DMS153 (cell line): ENCODE measurements around the gene STXBP6.
"Not testable (repeated sequence)": the region's sequence is repeated elsewhere in the genome, so short reads cannot be mapped to it uniquely, and the experiment has no call there.

Experiments
- DNase-seq: peaks from one replicate; lab custom pipeline; 2025; lab: John Stamatoyannopoulos, UW

STXBP6 gene

DNA sequence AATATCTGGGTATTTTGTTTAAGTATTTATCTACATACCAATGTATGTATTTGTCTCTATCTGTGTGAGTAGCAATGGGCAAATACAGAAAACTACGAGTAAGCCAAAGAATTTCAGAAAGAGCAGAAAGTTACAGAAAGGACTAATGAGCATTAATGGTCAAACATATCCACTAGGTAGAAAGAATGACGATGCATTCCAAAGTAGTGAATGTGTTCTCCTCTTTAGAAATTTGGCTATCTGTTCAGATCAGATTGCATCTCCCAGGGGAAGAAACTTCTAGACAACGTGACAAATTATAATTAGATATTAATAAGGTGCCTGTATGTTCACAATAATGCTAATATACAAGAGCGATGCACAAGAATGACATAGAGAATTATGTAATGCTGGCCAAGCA is 221.5 kb downstream of the STXBP6 start:
- no peak for DNase-seq

DNA sequence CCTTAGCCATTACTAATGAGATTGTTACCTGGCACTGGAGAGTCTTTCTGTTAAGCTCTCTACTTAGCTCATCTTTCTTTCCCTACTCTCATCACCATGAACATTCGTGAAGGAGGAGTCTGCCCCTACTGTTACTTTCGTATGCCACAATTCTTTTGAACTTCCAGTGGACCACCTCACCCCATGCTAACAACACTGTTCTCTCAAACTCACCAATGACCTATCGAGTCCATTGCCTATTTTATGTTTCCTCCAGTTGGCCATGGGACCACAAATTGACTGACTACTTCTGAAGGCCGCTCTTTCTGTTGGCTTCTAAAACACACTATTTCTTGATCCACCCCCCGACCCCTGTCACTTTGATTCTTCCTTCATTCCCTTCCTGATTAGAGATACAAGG is 223.6 kb downstream of the STXBP6 start:
- no peak for DNase-seq

DNA sequence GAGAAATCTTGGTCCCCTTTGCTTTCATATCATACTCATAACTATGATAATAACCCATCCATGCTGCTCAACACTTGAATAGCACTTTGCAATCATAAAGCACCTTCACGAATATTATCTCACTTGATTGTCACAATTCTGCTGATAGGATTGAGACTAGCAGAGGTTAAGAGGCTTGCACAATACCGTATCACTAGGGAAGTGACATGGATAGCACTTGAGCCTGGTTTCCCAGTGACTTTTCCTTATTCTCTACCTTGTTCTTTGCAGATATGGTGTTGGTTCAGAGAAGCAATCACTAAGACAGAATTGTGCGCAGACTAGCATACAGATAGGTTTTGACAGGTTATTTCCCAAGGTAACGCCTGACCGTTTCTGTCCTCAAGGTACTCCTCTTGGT is 229.3 kb downstream of the STXBP6 start:
- DNase-seq = no peak

DNA sequence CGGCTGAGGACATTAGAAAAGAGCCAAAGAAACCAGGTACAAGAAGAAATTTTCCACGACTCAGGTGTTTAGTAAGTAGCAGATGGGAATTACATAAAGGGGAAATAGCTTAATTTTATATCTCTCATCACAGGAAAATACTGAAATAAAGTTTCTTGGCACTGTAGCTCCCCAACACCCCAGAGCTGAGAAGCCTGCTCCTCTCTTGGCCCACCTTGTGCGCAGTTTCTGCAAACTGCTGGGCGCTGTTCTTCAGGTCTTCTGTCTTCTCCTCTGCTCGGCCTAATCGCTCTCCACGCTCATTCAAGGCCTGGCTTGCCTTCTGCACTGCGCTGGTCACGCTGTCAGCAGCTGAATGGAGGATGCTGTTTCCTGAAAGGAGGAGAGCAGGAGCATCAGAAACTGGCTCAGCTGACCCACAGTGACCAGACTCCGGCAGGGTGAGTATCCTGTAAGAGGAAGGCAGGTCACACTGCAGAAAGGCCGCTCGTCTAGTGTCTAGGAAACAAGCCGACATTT is 231.1 kb downstream of the STXBP6 start:
- no peak for DNase-seq

DNA sequence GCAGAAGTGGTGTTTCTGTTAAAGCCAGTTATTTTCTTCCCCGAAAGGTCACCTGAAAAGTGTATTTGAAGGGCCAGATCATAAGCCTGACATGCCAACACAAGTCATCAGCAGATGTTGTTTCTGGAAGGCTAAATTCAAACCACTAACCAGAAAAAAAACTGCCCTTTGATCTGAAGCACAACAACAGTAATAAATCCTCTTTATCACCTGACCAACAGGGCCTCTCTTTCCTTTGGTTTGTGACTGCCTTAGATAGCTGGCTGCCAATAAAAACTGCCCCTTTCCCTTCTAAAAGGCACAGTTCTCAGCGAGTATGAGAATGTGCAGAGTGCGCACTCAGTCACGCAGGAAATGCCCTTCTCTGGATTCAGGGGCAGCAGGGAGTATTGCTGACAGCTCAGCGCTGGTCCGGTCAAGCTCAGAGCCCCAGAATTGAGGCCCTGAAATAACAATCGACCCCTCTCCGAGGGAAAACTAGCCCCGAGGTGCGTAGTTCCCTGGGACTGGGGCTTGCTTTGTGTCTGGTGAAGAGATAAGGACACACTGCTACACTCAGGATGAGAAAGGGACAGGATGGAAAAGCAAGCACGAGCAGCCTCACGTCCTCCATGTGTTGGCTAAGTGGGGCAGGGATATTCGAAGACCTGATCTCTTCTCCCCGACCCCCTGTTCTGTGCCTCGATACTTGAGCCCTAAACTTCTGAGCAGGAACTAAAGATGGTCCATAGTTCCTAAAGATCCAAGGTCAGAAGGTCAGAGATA is 231.7 kb downstream of the STXBP6 start:
- no peak for DNase-seq

DNA sequence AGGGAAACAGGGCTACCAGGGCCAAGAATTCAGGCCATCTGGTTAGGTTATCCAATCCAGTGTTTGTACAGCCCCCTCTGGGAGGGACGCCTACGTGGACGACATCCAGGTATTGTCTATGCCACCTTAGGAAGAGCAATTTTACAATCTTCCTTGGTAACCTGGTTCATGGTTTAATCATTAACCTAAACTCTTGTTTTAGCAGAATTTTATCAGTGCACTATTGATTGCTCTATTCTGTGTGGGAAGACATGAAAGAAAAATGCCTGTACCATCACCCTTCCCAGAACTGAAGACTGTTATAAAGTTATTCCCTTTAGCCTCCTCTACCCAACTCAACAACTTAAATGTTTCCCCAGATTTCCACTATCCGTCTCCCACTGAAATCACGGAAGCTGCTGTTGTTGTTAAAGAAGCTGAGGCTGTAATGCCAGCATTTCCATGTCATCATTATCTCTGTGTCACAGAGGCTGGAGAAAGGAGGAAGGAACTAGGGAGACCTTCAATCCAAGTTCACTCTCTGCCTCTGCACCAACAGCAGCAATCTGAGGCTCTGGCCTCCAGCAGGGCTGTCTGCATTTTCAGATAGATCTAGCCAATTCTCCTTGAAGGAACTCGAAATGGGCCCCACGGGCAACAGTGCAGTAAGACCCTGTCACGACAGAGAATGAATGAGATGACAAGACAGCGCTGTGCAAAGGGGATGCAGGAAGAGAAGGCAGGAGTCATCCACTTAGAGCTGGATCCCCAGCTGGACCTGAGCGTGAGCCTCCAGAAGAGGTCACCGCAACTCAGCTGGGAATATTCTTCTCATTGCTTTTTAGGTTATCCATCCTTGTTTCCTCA is 232.5 kb downstream of the STXBP6 start:
- peak; percentile 10 for DNase-seq

DNA sequence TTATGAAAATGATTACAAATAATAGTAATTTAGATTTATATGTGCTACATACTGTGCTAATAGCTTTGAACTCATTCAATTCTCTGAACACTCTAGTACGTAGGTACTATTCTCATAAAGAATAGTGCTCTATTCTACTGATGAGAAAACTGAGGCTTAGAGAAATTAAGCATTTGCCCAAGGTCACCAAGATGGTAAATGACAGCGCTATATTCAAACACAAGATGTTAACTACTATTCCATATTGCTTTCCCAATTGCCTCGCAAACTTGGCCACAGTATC is 233.1 kb downstream of the STXBP6 start:
- DNase-seq = no peak

DNA sequence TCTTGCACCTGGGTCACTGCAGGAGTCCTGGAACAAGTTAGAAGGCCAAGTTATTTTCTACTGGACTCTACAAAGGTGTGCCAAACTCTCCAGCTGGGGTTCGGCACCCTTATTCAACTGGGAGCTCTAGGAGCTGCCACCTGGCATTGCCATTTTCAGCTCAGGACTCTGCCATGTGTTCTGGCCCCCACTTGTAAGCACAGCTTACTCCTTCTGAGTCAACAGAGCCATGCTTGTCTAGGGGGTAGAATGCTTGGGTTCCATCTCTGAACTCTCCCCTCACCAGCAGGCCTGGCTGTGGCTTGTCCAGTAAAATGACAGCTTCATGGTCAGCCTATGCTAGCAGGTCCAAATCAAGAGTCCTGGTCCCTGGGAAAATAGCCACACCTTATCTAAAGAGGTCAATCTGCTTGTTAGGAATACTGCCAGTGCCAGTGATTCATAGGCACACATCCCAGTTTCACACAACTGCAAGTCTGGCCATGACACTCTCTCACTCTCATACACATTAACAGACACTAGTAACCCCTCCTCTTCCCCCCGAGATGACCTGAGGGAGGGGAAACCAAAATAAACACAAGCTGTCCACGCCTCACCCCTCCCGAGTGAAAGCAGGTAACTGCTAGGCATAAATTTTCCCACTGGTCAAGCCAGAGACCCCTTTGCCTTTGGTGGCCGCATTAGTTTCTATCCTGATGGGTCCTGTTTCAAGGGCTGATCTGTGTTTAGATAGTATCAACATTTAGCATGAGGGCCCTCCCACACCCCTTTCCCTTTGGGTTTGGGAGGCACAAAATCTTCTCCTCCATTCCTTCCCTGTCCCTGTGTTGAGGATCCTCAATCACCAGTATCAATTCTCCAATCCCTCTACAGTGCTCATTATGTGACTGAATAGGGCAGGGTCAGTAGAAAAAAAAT is 233.7 kb downstream of the STXBP6 start:
- DNase-seq = no peak

DNA sequence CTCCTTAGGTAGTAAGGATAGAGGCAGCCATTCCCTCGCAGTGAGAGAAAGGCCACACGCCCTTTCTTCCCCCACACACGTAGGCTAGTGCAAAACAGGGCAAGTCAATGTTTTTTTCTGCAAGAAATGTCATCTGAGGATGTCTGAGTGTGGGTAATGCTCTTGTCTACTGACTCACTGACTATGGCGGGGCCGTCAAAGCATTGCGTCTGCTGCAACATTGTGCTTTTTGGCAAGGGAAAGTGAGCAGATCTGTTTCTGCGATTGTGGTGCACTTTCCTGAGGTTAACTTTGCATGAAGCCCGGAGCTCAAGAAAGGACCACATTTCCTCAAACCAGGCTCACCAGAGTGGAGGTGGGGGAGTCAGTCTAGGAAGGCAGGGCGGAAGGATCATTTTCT is 234.4 kb downstream of the STXBP6 start:
- no peak for DNase-seq

DNA sequence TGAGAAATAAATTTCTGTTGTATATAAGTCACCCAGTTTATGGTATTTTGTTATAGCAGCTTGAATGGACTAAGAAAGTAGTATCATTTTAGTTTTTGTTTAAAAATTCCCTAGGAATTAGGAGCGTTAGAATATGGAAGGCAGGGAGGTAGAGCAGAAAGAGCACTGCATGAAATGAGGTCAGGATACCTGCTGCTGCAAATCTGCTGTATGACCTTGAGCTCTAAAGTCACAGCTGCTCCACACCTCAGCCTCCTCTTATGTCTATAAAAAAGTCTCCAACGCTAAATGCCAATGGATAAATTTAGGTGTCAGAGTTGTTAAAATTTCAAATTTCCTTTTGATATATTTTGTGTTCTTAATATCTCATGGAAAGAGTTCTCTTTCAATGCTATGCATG is 235.0 kb downstream of the STXBP6 start:
- no peak for DNase-seq

DNA sequence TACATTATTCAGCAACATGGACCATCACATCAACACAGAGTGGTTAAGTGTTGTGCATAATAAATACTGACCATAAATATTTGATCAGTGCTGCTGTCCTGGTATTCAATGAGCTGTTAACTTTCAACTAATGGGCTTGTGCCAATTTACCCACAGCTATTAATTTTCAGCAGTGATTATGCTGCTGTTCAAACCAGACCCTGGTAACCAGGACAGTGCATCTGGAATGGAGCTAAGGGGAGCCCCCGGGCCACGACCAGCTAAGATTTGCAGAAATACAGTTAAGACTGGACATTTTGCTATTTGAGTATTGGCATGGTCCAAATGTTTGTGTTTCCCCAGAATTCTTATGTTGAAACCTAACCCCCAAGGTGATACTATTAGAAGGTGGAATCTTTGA is 235.6 kb downstream of the STXBP6 start:
- DNase-seq = no peak

DNA sequence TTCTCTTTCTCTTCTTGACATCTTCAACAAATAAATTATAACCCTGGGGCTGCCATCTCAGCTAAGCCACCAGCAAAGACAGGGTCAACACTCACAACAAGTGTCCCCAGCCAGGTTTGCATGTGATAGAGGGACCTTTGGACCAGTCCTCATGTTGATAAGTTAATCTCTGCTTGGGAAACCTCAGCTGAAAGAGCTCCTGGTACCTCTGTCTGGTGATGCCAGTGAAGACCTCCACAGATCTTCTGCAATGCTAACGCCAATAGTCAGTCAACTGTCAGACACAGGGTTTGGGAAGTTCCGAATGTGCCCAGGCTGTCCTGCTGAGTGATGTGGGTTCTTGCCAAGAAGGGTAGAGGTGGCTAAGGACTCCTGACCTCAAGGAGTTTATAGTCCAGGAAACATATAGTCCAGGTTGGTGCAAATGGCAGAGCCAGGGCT is 236.1 kb downstream of the STXBP6 start:
- no peak for DNase-seq

DNA sequence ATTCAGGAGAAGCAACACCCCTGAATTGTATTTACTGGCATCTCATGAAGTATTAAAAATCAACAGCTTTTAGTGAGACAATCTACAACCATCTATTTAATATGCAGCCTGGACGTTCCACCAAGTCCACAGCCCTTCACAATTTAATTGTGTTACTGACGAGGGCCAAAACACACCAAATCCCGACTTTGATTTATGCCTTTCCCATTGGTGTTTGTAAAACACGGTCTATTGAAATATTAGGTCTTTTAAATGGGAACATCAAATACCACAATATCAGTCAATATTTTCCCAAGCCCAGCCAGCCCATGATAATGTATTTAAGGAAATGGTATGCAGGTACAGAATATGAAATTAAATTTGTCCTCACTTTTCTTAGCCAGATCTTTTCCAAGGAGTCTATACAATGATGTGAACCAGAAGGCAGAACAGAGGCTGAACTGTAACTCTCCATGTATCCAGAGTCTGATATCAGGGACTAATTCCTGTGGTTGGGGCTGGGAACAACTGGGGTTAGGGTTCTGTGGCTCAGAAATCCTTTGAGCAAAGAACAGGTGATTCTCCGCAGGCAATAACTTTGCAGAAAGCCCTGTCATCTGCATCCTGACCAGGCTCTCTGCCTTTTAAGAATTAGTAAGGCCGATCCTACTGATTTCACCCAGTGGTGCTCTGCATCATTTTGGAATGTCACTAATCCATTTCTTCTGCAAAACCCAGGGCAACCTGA is 236.7 kb downstream of the STXBP6 start:
- DNase-seq = no peak

DNA sequence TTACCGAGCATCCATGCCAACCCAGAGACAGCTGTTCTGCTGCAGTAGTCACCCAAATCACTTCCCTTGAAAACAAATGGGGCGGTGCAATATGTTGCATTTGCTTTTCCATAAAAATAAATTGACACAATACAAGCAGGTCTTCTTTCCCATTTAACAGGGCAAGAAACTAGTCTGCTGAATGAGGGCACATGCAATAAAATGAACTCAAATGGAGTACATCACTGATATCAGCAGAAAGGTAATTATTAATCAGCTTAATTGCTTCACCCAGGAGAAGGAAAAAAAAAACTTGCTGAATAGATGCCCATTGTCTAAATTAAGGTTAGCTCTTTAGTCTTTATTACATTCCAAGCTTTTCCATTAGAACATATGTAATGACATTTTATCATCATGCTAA is 240.8 kb downstream of the STXBP6 start:
- no peak for DNase-seq

DNA sequence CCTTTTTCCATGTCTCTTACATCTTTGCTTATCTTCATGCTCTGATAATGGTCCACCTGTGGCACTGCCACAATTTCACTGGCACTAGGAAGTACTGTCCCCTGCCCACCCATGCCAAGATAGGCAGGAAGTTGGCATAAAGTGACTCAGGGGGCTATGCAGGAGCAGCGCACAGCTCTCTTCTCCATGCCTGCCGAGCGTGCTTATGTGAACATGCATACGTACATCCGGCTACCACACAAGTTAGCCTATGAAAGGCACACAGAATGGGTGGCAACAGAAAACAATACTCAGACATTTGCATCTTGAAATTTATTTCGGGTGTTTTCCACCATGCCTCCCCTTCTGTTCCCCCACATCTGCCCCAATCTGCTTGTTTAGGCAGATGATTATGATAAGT is 241.5 kb downstream of the STXBP6 start:
- no peak for DNase-seq

DNA sequence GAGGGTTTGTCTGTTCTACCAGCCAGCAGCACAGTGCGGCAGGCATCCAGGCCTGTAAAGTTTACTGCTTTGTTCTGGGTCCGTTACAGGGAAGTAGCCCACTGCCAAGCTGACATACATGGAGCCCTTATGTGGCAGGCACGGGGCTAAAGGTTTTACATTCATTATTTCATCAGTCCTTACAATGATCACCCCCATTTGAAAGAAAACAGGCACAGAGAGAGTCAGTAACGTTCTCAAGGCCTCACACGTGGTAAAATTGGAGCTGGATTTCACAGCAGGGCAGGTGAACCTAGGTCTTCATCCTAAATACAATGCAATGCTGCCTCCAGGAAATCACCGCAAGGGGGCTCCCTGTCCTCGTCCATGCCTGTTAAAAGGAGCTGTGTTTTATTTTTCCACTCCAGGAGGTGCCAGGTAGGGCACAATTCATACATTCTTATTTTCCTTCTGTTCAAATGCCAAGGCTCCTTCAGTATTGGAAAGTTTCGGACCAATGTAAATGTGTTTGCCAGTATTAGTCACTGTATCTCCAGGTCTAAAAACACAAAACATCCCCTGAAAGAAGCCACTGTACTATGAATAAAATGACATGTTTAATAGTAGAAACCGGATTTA is 243.8 kb downstream of the STXBP6 start:
- peak; percentile 36 for DNase-seq

DNA sequence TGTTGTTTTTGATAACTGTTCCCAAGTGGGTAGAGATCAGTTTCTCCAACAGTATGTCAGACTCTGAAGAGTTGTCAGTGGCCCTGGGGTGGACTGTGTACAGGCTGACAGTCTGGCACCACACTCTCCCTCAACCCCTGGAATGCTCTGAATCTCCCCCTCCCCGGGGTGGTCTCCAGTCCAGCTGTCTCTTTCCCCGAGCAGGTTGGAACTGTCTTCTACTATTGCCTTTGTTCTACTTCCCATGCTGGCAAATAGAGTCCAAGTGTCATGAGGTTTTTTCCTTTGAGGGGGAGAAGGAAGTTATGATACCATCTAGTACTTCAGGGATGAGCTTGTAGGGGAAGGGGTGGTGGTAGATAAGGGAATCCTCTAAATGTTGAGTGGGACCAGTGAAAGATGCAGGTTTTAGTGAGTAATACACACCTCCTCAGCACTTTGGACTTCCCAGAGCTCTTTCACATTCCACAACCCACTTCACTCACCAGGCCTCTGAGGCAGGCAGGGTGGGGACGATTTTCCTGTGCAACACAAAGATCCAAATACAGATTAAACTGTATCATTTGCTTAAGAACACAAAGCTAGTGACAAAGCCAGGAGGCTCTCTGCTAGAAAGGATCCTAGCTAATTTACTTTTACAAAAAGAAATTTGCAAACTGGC is 245.3 kb downstream of the STXBP6 start:
- no peak for DNase-seq

DNA sequence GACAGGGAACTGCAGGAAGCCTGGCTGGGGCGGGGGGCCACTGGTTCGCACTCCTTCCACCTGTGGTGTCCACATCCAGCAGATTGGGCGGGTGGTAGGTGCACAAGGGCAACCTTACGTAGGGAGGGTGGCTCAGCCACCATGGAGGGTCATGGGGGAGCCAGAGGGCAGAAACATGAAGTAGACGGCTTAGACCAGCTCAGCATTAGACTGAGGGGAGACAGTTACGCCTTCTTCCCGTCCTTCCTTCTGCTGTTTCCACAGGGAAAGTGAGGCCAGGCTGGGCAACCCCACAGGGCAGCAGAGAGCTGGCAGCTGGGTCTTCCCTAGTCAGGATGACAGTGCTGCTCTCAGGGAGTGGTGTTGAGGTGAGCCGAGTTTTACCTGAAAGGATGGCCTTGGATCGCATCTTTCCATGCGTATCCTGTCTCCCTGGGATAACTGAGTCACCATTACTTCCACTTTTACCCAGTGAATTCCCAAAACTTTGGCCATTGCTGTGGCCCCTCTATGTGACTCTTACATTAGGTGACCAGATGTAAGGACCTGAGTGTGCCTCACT is 245.9 kb downstream of the STXBP6 start:
- DNase-seq = no peak

DNA sequence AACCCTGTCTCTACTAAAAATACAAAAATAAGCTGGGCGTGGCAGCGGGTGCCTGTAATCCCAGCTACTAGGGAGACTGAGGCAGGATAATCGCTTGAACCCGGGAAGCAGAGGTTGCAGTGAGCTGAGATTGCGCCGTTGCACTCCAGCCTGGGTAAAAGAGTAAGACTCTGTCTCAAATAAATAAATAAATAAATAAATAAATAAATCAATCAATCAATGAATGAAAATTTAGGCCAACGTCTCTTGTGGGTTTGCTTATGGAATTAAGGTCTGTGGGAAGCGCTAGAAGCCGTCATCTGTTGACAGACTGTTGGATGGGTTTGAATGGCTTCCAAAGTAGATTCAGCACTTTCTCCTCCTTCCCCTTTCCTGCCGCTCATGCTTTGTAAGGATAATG is 246.5 kb downstream of the STXBP6 start:
- DNase-seq = not testable (repeated sequence)

DNA sequence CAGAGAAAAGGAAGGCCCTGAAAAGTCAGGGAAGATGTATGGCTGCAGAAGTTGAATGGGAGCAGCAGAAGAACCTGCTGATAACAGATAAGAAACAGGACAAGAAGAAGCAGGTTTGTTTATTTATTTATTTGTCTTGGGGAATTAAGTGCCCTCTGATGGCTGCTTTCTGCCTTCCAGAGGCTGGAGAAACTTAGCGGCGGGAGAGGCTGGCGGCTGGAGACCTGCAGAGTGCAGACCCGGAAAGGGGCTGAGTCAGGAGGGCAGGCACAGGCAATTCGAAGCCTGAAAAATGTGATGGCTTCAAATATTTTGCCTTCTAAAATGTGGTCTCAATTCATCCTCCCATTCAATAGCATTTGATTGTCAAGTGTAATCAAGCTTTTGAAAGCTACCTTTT is 247.7 kb downstream of the STXBP6 start:
- no peak for DNase-seq
